Hippocampal formation (tissue), 2 donors: ENCODE data around the gene IRX6.

Experiments used
- DNase-seq, 2 donors: peaks; one replicate each; lab custom pipeline; 2025; lab: John Stamatoyannopoulos, UW

The IRX6 gene

DNA sequence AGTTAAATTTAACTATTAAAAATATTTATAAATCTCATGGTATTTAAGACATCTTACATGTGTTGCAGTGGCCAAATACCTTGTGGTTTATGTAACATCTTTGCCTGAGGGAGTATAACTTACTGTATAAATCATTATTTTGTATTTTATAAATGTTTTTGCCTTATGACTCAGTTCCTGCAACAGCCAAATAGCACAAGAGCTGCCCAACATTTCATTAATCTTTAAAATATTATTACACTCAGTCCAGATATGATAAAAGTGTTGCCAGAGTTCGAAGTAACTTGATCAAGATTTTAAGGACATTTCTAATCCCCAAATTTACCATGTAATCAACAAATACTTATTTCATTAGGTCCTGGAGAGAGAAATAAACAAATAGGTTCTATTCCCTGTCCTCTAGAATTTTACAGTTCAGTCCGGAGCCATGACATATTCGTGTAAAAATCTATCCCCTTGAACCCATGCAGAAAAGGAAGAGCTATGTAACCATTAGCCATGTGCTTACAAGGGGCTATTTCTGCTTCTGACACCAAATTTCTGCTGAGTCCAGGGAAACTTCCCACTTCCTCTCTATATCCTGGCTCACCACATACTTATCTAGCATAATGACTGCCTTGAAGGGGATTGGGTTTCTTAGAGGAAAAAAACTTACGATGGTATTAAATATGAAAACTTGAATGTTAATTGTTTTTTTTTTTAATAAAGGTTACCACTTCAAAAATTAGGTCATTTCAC is 44.0 kb downstream of the IRX6 start:
- DNase-seq = no peak

DNA sequence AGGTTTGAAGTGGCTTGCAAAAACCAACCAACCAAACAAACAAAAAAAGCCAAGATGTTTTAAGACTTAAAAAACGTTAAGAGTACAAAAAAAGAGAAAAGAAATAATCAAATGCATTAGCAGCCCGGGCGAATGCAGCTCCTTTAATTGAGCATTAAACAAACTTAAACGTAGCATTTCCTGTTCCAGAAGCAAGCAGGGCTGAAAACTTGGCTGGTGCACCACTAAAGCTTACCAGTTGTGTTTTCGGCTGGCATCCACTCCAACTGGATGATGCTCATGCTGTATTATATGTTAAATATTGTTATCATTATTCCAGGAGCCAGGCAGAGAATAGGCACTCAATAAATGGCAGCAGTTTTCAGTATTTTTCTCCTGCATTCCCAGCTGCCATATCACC is 45.1 kb downstream of the IRX6 start:
- no peak for DNase-seq

DNA sequence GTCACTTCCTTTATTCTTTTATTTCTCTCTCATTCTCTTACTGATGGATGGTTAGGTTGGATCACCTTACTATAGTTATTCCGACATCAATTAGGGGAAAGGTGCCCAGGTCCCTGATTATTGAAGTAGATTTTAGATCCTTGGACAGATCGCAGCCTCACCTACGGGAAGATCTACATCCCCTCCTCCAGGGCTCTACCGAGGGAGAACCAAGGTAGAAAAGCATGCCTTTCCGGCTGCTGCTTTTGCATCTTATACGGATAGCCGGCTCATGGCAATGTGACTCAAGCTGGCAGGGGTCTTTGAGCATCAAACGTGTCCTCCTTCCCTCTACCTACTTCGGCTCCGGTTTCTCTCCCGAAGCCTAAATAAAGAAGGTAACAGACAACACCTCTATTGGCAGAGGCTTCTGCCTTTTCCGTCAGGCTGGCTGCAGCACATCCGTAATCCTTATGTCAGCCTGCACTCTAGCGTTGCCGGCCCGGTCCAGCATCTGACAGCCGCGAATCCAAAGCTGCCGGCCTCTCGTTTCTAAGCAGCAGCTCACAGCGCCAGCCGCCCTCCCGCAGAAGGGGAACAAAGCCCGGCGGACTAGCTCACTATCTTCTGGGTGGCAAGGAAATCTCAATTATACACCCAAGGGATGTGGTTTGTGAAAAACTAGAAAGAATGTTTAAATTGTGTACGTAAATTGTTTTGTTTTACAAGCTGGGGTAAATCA is 46.9 kb downstream of the IRX6 start:
- peak; percentile 50 to 61 for DNase-seq

DNA sequence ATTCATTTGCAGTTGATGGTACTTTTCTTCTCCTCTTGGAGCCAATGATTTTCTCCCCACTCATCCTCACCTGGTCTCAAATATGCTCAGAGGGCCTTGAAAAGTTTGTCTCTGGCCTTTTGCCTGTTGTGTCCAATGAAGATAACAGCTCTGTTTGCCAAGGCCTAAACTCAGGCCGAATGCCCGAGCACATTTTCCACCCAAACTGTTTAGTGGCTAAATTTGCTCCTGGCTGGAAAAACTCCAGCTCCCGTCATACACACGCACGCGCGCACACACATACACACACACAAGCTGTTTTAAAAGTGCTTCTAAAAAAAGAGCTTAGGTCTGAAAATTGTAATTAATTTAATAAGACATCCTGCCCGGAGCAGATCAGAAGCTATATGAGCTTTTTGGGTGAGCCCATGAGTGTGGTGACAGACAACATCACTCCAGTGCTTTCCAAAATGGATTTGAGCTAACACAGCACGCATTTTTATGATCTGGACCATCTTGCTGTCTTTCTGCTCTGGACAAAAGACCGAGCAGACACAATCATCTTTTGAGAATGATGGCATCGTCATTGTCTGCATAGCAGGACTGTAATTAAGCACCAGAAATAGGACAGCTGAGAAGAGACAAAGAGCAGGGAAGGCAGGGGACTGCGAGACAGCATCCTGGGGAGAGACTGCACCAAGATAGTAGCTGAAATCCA is 48.9 kb downstream of the IRX6 start:
- DNase-seq = no peak

DNA sequence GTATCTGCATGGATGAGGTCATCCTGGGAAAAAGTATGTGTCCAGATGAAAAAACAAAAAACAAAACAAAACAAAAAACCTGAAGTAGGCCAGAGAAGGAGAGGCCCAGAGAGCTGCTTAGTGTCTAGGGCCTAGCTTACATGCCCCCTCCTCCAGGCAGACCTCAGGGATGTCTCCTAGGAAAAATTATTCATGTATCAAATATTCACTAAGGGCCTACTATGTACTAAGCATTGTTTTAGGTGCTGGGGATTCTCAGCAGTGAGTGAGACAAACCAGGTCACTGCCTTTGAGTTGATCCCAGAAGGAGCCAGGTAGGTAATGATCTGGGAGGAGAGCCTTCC is 49.5 kb downstream of the IRX6 start:
- DNase-seq = no peak

DNA sequence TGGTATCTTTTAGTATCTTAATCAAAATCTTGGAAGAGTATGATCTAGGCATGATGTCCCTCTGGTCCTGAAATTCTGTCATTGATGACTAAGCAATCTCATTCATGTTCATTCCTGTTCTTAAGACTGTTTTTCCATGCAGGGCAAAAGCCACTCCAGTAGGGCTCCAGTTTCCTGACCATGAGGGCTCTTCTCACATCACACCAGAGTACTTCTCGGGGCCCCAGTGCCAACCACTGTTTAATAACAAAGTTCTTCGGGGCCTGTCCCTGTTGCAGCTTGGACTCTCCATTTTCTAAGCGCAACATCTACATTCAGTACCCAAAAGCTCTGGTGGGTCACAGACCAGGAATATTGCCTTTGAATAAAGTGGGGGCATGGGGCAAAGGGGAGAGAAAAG is 52.0 kb downstream of the IRX6 start:
- DNase-seq = no peak

DNA sequence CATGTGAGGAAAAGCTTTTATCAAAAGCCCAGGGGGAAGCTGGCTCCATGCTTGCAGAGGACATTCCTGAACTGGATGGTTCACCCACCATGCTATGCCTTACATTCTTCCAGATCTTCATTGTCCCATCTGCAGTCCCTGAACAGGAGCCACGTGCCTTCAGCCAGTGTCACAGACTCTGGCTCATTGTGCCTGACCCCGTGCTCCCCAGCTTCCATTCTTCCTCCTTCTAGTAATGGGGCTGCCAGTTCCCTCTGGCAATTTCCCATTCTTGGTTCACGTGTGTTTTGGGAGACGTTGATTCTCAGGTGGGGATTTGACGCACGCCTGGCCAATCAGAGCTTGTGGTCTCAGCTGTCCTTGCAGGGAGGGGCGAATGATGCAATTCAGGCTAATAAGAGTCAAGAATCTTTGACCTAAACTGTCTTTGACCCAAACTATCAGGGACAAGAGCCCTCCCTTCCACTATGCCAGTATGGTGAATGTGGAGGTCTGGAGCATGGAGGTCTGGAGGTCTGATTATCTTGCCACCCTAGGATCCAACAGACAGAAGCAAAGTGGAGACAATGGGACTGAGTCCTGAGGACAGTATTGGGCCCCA is 52.7 kb downstream of the IRX6 start:
- DNase-seq = no peak

DNA sequence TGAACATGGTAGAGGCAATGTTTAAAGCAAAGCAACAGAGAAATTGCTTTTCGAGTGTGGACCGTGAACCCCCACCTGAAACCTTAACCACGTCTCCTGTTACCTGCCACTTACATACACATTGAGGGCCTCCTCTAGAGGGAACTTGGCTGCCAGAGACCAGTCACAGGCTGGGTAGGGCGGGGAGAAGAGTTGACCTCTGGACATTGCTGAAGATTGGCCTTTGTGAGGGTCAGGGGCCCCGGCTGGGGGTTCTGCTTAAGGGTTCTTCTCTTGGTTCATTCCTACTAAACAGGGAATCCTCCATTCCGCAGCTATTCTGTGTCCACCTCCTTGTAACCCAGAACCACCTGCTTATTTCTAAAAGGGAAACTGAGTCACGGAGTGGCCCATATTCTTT is 53.8 kb downstream of the IRX6 start:
- DNase-seq = no peak

DNA sequence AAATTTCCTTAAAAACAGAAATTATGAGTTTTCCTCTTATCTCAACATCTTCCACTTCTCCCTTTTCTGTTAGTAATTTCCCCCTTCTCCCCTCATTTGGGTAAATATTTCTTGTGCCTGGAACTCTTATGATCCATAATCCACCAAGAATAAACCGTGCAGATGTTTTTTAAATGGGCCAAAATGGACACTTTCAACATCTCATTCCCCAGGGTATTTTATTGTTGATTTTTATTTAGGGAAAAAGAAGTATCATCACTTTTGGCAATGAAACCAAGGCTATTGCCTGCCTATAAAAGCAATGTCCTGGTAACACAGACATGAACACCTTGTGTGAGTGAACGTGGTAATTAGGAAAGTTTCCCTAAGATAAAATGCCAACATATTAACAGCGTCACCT is 54.6 kb downstream of the IRX6 start:
- DNase-seq = no peak

DNA sequence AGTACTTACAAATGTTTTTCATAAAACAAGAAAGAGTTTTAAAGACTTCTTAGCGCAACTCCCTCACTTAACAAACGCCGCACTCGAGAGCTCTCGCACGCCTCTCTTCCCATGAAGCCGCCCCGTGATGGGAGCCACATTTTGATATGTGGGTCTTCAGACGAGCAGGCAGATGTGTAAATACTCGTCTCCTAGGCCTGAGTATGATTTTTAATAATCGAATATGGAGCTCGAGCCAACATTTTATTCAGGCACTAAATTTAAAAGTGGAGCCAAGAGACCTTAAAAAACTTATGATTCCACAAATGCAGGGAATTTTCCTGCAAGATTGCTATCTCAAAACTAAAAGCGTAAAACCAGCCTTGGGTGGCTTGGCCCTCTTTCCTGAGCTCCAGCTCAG is 55.4 kb downstream of the IRX6 start:
- DNase-seq = no peak

DNA sequence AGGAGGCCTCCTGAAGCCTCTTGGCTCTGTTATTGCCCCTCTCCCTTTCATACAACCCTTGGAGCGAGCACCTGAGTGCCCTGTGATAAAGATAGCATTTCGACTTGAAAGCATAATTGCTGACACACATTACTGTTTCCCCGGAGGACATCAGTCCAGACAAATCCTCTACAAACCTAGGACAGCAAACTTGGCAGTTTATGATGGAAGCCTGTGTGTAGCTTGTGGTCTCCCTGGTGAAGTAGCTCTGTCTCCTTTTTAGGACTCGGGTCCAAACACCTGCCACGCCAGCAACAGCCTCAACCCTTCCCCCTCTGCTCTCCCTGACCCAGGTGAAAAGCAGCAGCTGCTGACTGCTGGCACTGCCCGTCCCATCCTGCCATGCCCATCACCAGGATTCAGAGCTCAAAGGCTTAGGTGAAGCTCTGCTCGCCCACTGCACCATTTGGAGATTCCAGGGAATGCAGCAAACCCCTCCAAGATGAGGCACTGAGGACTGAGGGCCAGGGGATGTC is 55.9 kb downstream of the IRX6 start:
- DNase-seq = no peak
